Left ventricle myocardium inferior (tissue), 1 donor: ENCODE data around the gene UBE2I. TPM values are rescaled to one million over a fixed set of nuclear protein-coding genes. Genes with fewer than 3 reads are reported as not detected.
A peak's percentile ranks its signal among the peaks of the same experiment; 100 is the strongest.

Experiments
- DNase-seq: peaks from one replicate; pipeline ENCODE4 v3.0.0-alpha.2; 2020
- H3K27ac ChIP-seq: fragments of 200-600 bp; replicated peaks from 2 replicates; pipeline ENCODE4 v1.8.0; 2021
- H3K27me3 ChIP-seq: fragments of 200-600 bp; 2 replicates; pipeline ENCODE4 v1.8.0; 2021; ENCODE audit warnings: low read depth
- H3K36me3 ChIP-seq: fragments of 200-600 bp; 2 replicates; pipeline ENCODE4 v1.8.0; 2021
- H3K4me1 ChIP-seq: fragments of 200-600 bp; 2 replicates; pipeline ENCODE4 v1.8.0; 2021
- H3K4me3 ChIP-seq: fragments of 200-600 bp; 2 replicates; pipeline ENCODE4 v1.8.0; 2021; ENCODE audit warnings: mild to moderate bottlenecking, moderate library complexity
- H3K9me3 ChIP-seq: fragments of 200-600 bp; replicated peaks from 2 replicates; pipeline ENCODE4 v1.8.0; 2021
- CTCF ChIP-seq: fragments of 200-600 bp; IDR thresholded peaks from 2 replicates; pipeline ENCODE4 v1.8.0; 2021; ENCODE audit warnings: antibody characterized with exemption, mild to moderate bottlenecking, borderline replicate concordance
- intact Hi-C: fragments of 100-400 bp; cut with micrococcal nuclease; formaldehyde crosslinking; loops from one replicate; pipeline ENCODE4 v1.11.0; 2022
- total RNA-seq: library from RNA; stranded (reverse); fragmentation: NEBNext Ultra II Directional; extraction: Animal tissue kit (Norgen Biotek cat#: 25700); gene quantifications from one replicate; pipeline ENCODE4 v1.2.1, GENCODE V29; 2021
- donor health status: DM: no; HTN: yes; CAD: no; lungs with severe emphysema.

The UBE2I gene
- total RNA-seq, 1 donor from 2014 or later = 86.2 TPM

- H3K36me3 ChIP-seq = peaks cover 27% of the 10 kb centered on the region
- TF ChIP-seq CTCF = no peak
- no peaks in the 10 kb centered on the region for H3K27me3 ChIP-seq
- peaks cover 36% of the 10 kb centered on the region for H3K4me1 ChIP-seq
- no peak overlapping the region for H3K4me3 ChIP-seq
- no peak overlapping the region for H3K27ac ChIP-seq
- H3K9me3 ChIP-seq = no peaks in the 10 kb centered on the region
- intact Hi-C loops = no loop called here
- no peak for DNase-seq
These were observed 39.5 kb downstream of the UBE2I start for GRCh38 chr16:1348926-1349325.

GRCh38 chr16:1349351-1349750 lies 39.9 kb downstream of the UBE2I start:
- no peak for DNase-seq
- TF ChIP-seq CTCF = no peak
- intact Hi-C loops = no loop called here

GRCh38 chr16:1349951-1350350 lies 40.5 kb downstream of the UBE2I start:
- Histone ChIP-seq H3K4me1 (peaks cover 39% of the 10 kb centered on the region), H3K36me3 (peaks cover 27% of the 10 kb centered on the region), H3K4me3 (peak overlapping the region; percentile 99), H3K9me3 (no peaks in the 10 kb centered on the region), H3K27me3 (no peaks in the 10 kb centered on the region), H3K27ac (no peak overlapping the region)
- no peak for TF ChIP-seq CTCF
- intact Hi-C loops = no loop called here
- no peak for DNase-seq

More at GRCh38 chr16:1349351-1349750, 39.9 kb downstream of the UBE2I start:
- no peaks in the 10 kb centered on the region for H3K9me3 ChIP-seq
- H3K36me3 ChIP-seq = peaks cover 27% of the 10 kb centered on the region
- H3K4me1 ChIP-seq = peaks cover 39% of the 10 kb centered on the region
- H3K27me3 ChIP-seq = no peaks in the 10 kb centered on the region
- no peak overlapping the region for H3K27ac ChIP-seq
- H3K4me3 ChIP-seq = no peak overlapping the region

- peak overlapping the region; percentile 84 for H3K27ac ChIP-seq
- H3K27me3 ChIP-seq = no peaks in the 10 kb centered on the region
- H3K4me1 ChIP-seq = peaks cover 46% of the 10 kb centered on the region
- intact Hi-C loops = no loop called here
- TF ChIP-seq CTCF = no peak
- H3K9me3 ChIP-seq = no peaks in the 10 kb centered on the region
- peak overlapping the region; percentile 99 for H3K4me3 ChIP-seq
- DNase-seq = no peak
- H3K36me3 ChIP-seq = peaks cover 27% of the 10 kb centered on the region
These were observed 41.3 kb downstream of the UBE2I start for GRCh38 chr16:1350691-1351090.

GRCh38 chr16:1351215-1351581 lies 41.8 kb downstream of the UBE2I start:
- H3K36me3 ChIP-seq = peaks cover 27% of the 10 kb centered on the region
- peaks cover 47% of the 10 kb centered on the region for H3K4me1 ChIP-seq
- DNase-seq = no peak
- intact Hi-C loops = no loop called here
- TF ChIP-seq CTCF = no peak
- H3K27me3 ChIP-seq = no peaks in the 10 kb centered on the region
- peak overlapping the region; percentile 84 for H3K27ac ChIP-seq
- H3K9me3 ChIP-seq = no peaks in the 10 kb centered on the region
- peak overlapping the region; percentile 99 for H3K4me3 ChIP-seq
